ENCODE data around the gene DNAH10.

GRCh38 chr12:123906711-123907420 is 144.8 kb downstream of the DNAH10 start:
- TF ChIP-seq CREB5 (CRISPR knock-in tag; IDR thresholded peaks at IDR 0.05; ENCODE audit: low read depth) (no peak), RARB (CRISPR knock-in tag; IDR thresholded peaks at IDR 0.05) (no peak), ZNF8 (CRISPR knock-in tag; IDR thresholded peaks at IDR 0.05) (no peak), TOX (CRISPR knock-in tag; IDR thresholded peaks at IDR 0.05; ENCODE audit: borderline replicate concordance) (no peak), ZFP30 (CRISPR knock-in tag; IDR thresholded peaks at IDR 0.05) (no peak), BACH2 (CRISPR knock-in tag; IDR thresholded peaks at IDR 0.05; ENCODE audit: borderline replicate concordance) (no peak), ESRRG (CRISPR knock-in tag; IDR thresholded peaks at IDR 0.05) (no peak), ZFP3 (CRISPR knock-in tag; IDR thresholded peaks at IDR 0.05) (no peak)
- TF ChIP-seq, protein P1, sequence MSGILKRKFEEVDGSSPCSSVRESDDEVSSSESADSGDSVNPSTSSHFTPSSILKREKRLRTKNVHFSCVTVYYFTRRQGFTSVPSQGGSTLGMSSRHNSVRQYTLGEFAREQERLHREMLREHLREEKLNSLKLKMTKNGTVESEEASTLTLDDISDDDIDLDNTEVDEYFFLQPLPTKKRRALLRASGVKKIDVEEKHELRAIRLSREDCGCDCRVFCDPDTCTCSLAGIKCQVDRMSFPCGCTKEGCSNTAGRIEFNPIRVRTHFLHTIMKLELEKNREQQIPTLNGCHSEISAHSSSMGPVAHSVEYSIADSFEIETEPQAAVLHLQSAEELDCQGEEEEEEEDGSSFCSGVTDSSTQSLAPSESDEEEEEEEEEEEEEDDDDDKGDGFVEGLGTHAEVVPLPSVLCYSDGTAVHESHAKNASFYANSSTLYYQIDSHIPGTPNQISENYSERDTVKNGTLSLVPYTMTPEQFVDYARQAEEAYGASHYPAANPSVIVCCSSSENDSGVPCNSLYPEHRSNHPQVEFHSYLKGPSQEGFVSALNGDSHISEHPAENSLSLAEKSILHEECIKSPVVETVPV (CRISPR knock-in tag; IDR thresholded peaks at IDR 0.05), result no peak
